ENCODE measurements around the gene PLB1.

PLB1 gene, protein sequence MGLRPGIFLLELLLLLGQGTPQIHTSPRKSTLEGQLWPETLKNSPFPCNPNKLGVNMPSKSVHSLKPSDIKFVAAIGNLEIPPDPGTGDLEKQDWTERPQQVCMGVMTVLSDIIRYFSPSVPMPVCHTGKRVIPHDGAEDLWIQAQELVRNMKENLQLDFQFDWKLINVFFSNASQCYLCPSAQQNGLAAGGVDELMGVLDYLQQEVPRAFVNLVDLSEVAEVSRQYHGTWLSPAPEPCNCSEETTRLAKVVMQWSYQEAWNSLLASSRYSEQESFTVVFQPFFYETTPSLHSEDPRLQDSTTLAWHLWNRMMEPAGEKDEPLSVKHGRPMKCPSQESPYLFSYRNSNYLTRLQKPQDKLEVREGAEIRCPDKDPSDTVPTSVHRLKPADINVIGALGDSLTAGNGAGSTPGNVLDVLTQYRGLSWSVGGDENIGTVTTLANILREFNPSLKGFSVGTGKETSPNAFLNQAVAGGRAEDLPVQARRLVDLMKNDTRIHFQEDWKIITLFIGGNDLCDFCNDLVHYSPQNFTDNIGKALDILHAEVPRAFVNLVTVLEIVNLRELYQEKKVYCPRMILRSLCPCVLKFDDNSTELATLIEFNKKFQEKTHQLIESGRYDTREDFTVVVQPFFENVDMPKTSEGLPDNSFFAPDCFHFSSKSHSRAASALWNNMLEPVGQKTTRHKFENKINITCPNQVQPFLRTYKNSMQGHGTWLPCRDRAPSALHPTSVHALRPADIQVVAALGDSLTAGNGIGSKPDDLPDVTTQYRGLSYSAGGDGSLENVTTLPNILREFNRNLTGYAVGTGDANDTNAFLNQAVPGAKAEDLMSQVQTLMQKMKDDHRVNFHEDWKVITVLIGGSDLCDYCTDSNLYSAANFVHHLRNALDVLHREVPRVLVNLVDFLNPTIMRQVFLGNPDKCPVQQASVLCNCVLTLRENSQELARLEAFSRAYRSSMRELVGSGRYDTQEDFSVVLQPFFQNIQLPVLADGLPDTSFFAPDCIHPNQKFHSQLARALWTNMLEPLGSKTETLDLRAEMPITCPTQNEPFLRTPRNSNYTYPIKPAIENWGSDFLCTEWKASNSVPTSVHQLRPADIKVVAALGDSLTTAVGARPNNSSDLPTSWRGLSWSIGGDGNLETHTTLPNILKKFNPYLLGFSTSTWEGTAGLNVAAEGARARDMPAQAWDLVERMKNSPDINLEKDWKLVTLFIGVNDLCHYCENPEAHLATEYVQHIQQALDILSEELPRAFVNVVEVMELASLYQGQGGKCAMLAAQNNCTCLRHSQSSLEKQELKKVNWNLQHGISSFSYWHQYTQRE (N-terminal part only)

DNA sequence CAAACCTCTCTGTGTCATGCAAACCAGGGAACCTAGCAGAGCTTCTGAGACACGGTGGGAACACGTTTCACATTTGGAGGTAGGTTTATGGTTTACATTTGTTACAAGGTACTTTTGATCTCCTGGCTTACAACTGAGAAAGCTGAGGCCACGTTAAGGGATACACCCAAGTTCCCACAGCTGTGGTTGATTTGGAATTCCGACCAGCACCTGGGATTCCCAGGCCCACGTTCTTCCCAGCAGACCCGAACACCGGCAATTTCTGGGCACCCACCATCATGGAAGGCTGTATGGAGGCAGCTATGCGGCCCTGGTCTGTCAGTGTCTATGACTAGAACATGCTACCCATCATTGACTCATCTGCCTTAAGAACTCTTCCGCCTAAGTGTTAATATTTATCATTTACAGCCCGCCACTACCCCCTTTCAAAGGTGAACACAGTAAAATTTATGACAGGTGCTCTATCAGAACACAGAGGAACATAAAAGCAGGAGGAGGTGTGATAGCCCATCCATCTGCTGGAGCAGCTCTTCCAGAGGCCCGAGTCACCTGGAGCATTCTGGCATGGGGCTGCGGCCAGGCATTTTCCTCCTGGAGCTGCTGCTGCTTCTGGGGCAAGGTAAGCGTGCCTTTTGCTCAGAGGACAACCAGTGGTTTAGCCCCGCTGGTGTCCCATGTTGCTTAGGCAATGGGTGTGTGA is at the start of gene PLB1:
PLB1 (plus strand) TSS at position 510 of the 700 bp plus-strand sequence; CDS start at position 565, 55 bp downstream.
- no peak for DNase-seq (ENCODE audit: low spot score)

DNA sequence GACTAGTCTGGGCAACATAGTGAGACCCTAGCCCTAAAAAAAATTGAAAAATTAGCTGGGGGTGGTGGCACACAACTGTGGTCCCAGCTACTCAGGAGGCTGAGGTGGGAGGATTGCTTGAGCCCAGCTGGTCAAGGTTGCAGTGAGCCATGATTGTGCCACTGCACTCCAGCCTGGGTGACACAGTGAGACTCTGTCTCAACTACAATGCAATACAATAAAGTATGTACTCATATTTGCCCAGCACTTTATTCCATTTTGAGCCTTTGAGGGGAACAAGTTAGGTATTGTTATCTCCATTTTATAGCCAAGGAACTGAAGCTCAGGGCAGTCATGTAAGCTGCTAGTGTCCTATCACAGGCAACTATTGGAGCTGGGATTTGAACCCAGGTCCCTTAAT is 49.3 kb upstream of the PLB1 start:
- DNase-seq (ENCODE audit: low spot score): no peak

DNA sequence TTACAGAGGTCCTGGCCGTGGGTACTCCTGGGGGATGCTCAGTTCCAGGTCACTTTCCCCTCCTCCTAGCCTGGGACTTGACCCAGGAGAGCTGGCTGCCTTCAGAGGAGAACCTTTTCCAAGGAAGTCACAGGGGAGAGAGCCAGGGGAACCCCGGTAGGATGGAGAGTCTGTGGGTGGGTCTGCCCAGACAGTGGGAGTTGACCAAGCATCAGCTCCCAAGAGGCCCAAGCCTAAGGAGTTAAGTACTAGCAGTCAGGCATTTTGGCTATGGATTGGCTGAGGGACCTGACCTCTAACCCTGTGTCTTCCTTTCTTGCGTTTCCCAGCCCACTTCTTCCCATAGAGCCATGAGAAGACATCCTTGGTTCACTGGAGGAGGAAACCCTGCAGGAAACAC is 48.8 kb upstream of the PLB1 start:
- DNase-seq (ENCODE audit: low spot score): no peak

DNA sequence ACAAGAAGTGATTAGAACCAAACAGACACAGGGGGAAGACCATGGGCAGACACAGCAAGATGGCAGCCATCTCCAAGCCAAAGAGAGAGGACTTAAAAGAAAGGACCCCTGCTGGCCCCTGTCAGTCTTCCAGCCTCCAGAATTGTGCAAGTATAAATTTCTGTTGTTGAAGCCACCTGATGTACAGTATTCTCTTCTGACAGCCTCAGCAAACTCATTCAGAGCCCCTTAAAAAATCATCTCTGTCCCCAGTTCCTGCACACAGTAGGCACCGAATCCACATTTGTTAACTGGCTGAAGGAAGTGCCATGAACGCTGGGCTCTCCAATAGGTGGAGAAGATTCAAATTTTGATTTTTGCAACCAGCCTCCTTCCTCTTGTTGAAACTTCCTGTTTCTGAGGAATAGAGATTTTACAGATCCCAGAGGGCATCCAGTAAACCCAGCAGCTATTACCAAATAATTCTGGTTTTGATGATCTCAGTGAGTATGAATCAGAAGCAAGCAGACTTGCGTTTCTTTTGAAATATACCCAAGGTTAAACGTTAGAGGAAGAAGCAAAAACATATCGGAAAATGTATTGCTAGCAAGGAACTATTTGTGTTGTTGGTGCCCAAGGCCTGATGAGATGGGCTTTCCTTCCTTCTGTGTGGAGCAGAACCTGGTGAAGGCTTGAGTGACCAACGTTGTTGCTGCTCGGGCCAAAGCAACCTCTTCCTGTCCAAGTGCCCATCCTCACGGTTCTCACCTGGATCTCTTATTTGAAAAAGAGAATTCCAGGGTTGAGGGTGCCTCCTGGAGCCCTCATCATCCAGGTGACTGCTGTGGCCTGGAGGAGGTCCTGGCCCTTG is 47.7 kb upstream of the PLB1 start:
- no peak for DNase-seq (ENCODE audit: low spot score)

DNA sequence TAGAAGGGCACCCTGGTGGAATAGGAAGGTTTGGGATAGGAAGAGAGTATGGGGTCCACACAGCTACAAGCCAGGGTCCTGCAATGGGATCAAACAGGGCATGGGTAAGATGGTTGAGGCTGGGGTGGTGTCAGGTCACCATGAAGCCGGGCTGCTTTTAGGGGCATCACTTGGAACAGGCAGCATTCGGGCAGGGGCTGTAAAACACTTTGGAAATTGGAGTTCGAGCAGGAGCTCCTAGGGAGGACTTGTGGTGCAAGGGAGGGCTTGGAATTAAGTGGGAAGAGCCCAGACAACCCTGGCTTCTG is 47.1 kb upstream of the PLB1 start:
- no peak for DNase-seq (ENCODE audit: low spot score)

DNA sequence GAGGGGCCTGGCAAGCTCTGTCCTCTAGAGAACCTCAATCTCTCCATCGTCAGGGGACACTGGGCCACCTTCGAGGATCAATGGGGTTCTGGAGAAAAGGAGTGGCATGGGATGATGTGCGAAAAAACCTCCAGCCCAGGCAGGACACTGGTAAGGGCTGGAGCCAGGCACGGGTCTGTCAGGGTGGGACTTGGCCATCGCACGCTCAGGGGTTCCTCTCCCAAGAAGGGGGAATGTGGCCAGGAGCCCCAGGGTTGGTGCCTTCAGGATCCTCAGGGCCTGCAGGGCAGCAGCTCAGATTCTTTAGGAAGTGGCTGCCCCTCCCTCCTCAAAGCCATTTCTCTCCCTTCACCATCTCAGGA is 46.8 kb upstream of the PLB1 start:
- DNase-seq (ENCODE audit: low spot score): no peak

DNA sequence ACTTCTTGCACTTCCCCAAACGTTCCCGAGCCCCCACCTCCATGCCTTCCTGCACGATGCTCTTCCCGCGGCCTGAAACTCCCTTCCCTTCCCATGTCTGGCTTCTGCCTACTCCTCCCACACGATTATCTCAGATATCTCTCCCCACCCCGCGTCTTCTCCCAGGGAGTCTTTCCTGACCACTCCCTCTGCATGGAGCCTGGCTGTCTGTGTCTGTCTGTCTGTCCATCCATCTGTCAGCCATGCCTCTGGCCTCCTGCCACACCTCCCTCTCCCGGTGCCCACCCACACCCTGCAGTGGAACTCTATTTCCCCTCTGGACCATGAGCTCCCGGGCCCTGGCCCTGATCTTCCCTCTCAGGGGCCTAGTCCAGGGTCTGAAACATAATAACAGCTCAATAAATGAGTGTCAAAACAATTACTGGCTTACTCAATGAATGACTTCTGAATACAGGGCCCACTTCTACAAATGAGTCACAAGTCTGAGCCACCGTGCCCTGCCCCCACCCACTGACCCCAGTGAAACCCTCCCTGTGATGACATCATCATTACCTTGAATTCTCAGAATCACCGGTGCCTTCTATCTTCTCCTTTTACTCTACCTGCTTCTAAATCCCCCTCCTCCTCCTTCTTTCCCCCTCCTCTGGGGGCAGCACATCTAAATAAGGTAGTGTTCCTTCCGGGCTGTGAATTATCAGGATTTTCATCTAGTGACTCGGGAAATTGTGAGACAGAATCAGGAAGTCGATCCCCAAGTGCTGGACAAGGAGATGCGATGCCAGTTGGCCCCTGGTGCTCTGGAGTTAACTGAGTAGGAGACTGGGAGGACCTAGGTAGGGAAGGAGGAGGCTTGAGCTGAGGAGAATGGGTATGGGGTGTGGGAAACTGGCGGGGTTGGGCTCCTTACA is 46.1 kb upstream of the PLB1 start:
- no peak for DNase-seq (ENCODE audit: low spot score)

DNA sequence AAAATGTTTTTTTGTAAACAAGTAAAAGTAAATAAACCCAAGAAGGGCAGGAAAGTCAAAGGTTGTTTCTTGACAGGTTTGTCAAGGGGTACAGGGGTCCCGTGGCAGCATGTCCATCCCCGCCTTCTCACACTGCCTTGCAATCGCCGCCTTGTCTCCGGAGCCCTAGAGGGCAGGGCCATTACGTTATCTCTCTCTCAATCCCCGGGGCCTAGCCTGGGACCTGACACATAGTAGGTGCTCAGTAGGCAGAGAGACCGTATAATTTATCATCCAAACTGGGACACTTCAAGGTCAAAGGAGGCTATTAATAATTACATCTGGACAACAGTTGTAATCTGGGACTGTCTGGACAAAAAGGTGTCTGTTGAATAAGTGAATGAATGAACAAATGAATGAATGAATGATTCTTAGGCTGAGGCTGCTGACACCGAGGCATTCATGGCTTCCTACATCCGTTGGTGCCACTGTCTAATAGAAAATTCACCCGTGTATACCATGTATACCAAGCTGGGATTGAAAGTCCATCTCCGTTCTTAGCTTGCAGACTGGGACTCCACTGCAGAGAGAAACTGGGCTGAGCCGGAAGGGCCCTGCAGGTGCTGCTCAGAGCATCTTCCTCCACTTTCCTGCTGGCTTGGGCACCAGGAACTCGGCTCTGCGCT is 44.8 kb upstream of the PLB1 start:
- DNase-seq (ENCODE audit: low spot score): no peak

DNA sequence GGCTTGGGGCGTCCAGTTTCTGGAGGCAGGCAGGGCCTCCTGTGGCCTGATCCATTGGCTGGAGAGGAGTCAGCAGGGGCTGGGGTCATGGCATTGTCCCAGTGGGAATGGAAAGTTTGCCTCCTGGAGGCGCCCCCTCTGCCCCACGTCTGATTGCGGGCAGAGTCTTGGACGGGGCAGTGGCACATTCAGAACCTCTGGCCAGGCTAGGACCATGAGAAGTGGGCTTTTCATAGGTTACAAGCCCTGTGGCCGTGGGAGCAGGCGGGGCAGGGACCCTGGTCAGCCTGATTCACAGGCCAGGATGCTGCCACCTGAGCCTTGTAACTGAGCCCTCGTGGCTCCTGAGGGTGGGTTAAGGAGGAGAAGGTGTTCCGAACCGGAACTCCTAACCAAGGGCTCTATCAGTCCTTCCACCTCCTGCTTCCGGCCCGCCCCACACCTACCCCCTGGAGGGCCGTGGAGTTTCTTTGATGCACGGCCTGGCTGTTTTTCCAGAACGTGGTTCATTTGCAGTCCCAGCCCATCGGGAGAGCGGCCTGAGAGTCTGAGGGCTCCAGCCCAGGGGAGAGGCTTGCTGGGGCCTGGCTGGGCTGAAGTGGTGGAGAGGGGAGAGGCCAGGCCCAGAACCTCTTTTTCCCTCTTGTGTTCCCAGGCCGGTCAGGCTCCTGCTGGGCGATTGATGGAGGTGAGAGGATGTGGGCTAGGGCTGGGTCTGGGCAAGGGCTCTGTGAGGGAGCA is 43.9 kb upstream of the PLB1 start:
- DNase-seq (ENCODE audit: low spot score): no peak

DNA sequence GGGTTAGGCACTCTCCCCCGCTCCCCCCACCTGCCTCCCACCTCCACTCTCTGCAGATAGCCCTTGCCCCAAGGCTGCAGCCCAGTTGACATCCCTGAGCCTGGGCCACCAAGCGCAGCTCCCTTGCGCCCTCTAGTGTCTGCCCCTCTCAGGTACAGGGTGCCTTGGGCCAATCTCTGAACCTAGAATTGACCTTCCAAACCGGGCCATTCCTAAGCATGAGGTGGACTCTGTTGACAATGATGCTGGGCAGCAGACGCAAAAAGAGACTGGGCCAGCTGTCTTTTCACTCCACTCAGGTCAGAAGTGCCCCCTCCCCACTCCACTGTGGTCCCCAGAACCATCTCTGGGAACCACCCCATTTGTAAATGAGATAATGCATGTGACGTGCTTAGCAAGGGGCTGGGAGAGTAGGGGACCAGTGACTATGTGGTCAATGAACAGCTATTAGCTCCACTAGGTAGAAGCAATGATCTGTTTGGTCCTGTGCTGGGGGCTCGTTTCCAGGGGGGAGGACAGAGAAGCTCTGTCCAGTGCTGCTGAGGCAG is 43.3 kb upstream of the PLB1 start:
- DNase-seq (ENCODE audit: low spot score): peak; percentile 65

DNA sequence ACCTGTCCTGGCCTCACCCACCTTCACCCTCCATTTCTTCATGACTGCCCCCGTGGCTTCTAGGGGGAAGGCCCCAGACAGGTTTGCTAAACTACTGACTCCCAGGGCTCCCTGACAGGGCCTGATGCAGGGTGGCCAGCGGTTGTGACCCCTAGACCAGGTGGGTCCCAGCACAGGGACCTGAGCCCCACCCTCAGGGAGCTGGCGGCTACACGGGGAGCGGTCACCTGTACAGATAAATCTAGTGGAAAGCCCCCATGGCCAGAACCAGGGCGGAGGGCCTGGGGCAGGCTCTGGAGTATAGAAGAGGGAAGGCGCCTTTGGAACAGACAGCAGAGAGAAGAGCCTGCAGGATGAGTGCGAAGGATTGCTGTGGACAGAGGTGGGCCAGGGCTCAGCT is 42.5 kb upstream of the PLB1 start:
- no peak for DNase-seq (ENCODE audit: low spot score)

DNA sequence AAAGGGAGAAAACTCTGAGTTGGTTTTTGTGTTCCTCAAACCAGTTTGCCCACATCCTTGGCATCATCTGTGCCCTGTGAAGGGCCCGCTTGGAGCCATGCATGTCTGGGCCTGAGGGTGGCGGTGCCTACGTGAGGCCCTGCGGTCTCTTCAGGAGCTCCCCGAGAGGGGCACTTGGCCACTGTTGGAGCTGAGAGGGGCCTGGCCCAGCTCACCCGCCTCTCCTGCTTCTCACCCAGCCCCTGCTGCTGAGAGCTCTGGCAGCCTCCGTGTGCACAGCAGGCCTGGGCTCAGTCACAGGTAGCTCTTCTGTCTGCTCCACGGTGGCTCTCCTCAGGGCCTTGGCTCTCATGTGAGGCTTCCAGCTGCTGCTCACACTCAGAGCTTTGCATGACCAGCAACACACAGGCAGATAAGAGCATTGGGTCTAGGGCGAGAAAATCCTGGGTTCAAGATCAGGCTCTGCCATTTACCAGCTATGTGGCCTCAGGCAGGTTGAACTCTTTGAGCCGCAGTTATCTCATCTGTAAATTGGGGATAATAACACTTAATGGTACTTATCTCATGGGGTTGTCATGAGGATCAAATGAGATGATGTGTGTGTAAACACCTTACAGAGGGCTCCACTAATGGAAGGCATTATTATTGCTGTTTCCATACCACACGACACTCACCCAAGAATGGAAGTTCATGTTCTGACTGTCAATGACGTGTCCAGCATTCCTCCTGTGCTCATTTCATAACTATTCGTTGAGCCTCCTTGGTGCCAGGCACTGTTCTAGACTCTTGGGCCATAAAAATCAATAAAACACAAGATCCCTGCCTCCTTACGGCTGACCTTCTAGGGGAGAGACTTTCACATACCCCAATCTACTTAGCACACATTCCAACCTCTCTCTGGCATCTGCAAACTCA is 41.6 kb upstream of the PLB1 start:
- no peak for DNase-seq (ENCODE audit: low spot score)

DNA sequence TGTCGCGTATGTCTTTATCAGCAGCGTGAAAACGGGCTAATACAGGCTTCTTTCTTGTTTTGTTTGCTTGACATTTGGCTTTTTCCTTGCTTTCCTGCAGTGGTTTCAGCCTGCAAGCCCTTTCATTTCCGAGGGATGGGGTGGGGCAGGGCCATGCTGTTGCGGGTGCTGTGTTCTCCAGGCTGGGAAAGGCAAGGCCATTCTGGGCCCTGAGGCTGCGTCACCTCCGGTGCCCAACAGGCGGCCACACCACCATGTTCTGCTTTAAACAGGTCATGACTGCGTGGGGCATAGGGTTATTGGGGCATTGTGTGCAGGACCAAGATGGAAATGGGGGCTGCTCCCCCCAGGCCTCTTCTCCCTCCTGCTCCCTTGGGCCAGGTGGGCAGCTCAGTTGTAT is 38.6 kb upstream of the PLB1 start:
- DNase-seq (ENCODE audit: low spot score): no peak

DNA sequence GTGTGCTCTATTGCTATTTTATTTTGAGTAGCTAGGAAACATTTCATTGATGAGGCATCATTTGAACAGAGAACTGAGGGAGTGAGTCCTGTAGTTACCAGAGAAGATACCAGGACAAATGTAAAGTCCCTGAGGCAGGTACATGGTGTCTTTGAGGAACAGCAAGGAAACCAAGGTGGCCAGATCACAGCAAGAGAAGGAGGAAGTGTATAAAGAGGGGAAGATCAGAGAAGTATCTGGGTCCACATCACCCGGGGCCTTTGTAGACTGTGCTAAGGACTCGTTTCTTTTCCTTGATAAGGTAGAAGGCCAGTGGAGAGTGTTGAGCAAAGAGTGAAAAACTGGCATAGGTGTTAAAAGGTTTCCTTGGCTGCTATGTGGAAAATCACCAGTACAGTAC is 34.8 kb upstream of the PLB1 start:
- DNase-seq (ENCODE audit: low spot score): no peak

DNA sequence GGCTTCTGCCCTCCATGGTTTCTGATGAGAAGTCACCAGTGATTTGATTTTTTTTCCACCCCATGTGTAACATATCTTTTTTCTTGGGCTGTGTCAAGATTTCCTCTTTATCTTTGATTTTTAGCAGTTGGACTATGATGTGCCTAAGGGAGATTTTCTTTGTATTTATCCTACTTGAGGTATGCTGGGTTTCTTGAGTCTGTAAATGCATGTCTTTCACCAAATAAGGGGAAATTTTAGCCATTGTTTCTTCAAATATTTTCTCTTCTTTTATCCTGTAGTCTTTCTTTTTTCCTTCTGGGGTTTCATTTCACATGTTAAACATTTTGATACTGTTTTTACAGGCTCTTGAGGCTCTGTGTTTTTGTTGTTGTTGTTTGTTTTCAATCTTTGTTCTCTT is 33.7 kb upstream of the PLB1 start:
- no peak for DNase-seq (ENCODE audit: low spot score)

DNA sequence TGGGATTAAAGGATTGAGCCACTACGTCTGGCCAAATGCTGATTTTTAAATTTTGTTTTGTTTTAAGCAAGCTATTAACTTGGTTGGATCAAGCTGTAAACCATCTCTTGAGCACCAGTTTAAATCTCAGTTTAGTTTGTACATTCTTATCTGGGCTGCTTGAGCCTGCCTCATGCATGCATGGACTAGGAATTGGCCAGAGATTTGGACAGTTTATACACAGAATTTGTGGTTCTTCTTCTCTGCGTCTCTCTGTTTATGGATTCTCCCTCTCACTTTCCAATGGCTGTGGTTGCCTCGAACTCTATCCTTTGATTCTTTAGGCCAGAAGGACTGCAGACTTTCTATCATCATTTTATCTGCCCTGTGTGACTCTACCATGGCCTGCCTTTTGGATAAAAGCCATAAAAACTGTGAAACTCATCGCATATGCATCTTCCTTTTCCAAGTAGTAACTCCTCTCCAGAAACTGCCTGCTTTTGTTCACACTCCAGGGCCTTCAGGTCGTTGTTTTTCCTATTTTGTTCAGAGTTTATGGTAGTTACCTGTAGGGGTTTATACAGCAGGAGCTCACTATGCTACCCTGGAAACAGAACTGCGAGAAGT is 32.5 kb upstream of the PLB1 start:
- DNase-seq (ENCODE audit: low spot score): no peak

DNA sequence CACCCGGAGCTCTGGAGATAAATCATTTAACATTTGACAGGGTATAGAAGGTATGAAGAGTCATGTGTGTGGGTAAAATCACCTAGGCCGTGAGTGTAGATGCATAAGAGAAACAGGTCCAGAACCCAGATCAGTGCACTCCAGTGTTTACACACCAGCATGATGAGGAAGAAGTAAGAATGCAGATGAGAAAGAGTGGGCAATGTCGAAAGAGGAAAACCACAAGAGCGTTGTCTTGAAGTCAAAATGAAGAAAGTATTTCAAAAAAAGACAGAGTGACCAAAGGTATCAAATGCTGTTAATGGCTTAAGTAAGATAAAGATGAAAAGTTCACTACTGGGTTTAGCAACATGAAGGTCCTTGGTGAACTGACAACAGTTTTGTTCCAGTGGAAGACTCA is 32.0 kb upstream of the PLB1 start:
- DNase-seq (ENCODE audit: low spot score): no peak
